K562 (cell line): Measurements from ENCODE around the gene KPNA4. TPM values are rescaled to one million over a fixed set of nuclear protein-coding genes. Genes with fewer than 3 reads are reported as not detected.

Source experiments
- ATAC-seq: fragments of 200-7000 bp; cut with Tn5 transposase; 3 replicates; pipeline ENCODE4 v1.9.1; 2020; ENCODE audit warnings: moderate library complexity
- BruUV-seq: library from RNA; stranded (reverse); fragments of 400-500 nt; replicated peaks from 2 replicates; lab custom pipeline; 2021; lab: Mats Ljungman, UMichigan
- CTCF ChIA-PET: fragments of 300-600 bp; formaldehyde crosslinking; extraction: SDS; loops from one replicate; lab custom pipeline; 2021; ENCODE audit warnings: low intra/inter-chr PET ratio; lab: Yijun Ruan, JAX
- POLR2A ChIA-PET: fragments of 300-600, 350-650 bp; sonication (Branson Sonifier 250); formaldehyde crosslinking; extraction: SDS; loops from one replicate; lab custom pipeline; 2021; ENCODE audit warnings: antibody characterized with exemption, inconsistent platforms; lab: Yijun Ruan, JAX
- DNase-seq, 4 experiments: peaks; one replicate each; pipeline versions ENCODE4 v3.0.0 to v3.0.0-alpha.2; 2011 to 2018; ENCODE audit warnings: low spot score in 3 of 4, mixed read lengths in 3 of 4; ENCODE audit errors: extremely low read depth in 1 of 4
- FAIRE-seq: peaks from 2 replicates; lab custom pipeline; 2011; peaks lifted over from hg19 to GRCh38; lab: Jason Lieb, UNC
- H2AFZ ChIP-seq: 2 replicates; pipeline ENCODE4 v1.6.0; 2011; ENCODE audit warnings: low read depth, low read length, control low read depth, inconsistent platforms
- H3K27ac ChIP-seq: fragments of 200-600 bp; 3 replicates; pipeline ENCODE4 v1.8.0; 2011; ENCODE audit warnings: low read depth, mild to moderate bottlenecking, control low read depth, inconsistent platforms, low read length, moderate library complexity, mixed read lengths; ENCODE audit errors: extremely low read depth
- H3K27me3 ChIP-seq, 2 experiments: fragments of 300-600 bp in 1 of 2; 2 replicates in 1 of 2; 3 replicates in 1 of 2; pipeline versions ENCODE4 v1.6.0 to v1.8.0; 2011; ENCODE audit warnings: inconsistent platforms in 2 of 2, low read length in 2 of 2, mild to moderate bottlenecking in 1 of 2, mixed read lengths in 1 of 2, moderate library complexity in 1 of 2; ENCODE audit not compliant: control insufficient read depth in 2 of 2, insufficient read depth in 2 of 2
- H3K36me3 ChIP-seq: fragments of 300-600 bp; 3 replicates; pipeline ENCODE4 v1.8.0; 2011; ENCODE audit warnings: mild to moderate bottlenecking, low read length, inconsistent platforms; ENCODE audit not compliant: control insufficient read depth, insufficient read depth
- H3K4me1 ChIP-seq, 2 experiments: fragments of 200-600 bp in 1 of 2; replicated peaks in 1 of 2; 2 replicates in 1 of 2; 3 replicates in 1 of 2; pipeline versions ENCODE4 v1.5.1 to v1.8.0; 2011; ENCODE audit warnings: inconsistent platforms in 2 of 2, low read length in 2 of 2, mild to moderate bottlenecking in 1 of 2, mixed read lengths in 1 of 2, moderate library complexity in 1 of 2; ENCODE audit not compliant: control insufficient read depth in 2 of 2, insufficient read depth in 2 of 2
- H3K4me2 ChIP-seq: 2 replicates; pipeline ENCODE4 v1.6.1; 2011; ENCODE audit warnings: low read length, control low read depth, inconsistent platforms, mixed read lengths; ENCODE audit not compliant: insufficient read depth
- H3K4me3 ChIP-seq: fragments of 200-600 bp; sonication (generic), shearing (Covaris generic); 2 replicates; pipeline ENCODE4 v1.5.1; 2016; ENCODE audit warnings: control low read depth, inconsistent platforms
- H3K79me2 ChIP-seq: fragments of 200-600 bp; 3 replicates; pipeline ENCODE4 v1.8.0; 2011; ENCODE audit warnings: low read length, inconsistent platforms; ENCODE audit not compliant: control insufficient read depth, insufficient read depth
- H3K9ac ChIP-seq, 2 experiments: 2 replicates each; pipeline versions ENCODE4 v1.6.0 to v1.6.1; 2011; ENCODE audit warnings: low read depth in 2 of 2, low read length in 2 of 2, control low read depth in 1 of 2, inconsistent platforms in 1 of 2, mild to moderate bottlenecking in 1 of 2, mixed read lengths in 1 of 2; ENCODE audit not compliant: insufficient read depth in 1 of 2
- H3K9me1 ChIP-seq: one replicate; pipeline ENCODE4 v1.6.0; 2011; ENCODE audit warnings: inconsistent platforms, mild to moderate bottlenecking, low read length, moderate library complexity; ENCODE audit not compliant: control insufficient read depth, insufficient read depth
- H3K9me3 ChIP-seq: replicated peaks from 2 replicates; pipeline ENCODE4 v1.5.1; 2011; ENCODE audit warnings: low read depth, low read length, inconsistent platforms; ENCODE audit not compliant: control insufficient read depth, insufficient read depth
- H4K20me1 ChIP-seq: replicated peaks from 2 replicates; pipeline ENCODE4 v1.6.1; 2011; ENCODE audit warnings: low read length, inconsistent platforms, mixed read lengths; ENCODE audit not compliant: control insufficient read depth, insufficient read depth
- BRF2 ChIP-seq: IDR thresholded peaks from 3 replicates; pipeline ENCODE4 v1.6.1; 2011; ENCODE audit warnings: borderline replicate concordance, mild to moderate bottlenecking; ENCODE audit not compliant: insufficient read length, insufficient read depth
- CHAMP1 ChIP-seq: fragments of 450-650 bp; IDR thresholded peaks from 2 replicates; pipeline ENCODE4 v1.6.1; 2016; ENCODE audit warnings: mild to moderate bottlenecking
- GMEB1 ChIP-seq: fragments of 250-450 bp; sonication (Bioruptor Pico); IDR thresholded peaks from 2 replicates; pipeline ENCODE4 v1.4.0; 2020; ENCODE audit warnings: mild to moderate bottlenecking
- GTF2F1 ChIP-seq: IDR thresholded peaks from 2 replicates; pipeline ENCODE4 v1.6.1; 2011; ENCODE audit warnings: low read depth, low read length, improper control_type of control experiment
- MBD1 ChIP-seq: fragments of 250-450 bp; sonication (Bioruptor Pico); IDR thresholded peaks from 2 replicates; pipeline ENCODE4 v1.8.0; 2022; ENCODE audit warnings: inconsistent platforms
- PHTF2 ChIP-seq: fragments of 250-450 bp; sonication (Bioruptor Pico); IDR thresholded peaks from 2 replicates; pipeline ENCODE4 v1.5.0; 2021; ENCODE audit warnings: mild to moderate bottlenecking
- PML ChIP-seq: IDR thresholded peaks from 2 replicates; pipeline ENCODE4 v1.6.1; 2012; ENCODE audit warnings: low read length, inconsistent platforms
- POLR3A ChIP-seq: IDR thresholded peaks from 2 replicates; pipeline ENCODE4 v1.6.1; 2011; ENCODE audit warnings: borderline replicate concordance, mild to moderate bottlenecking, moderate library complexity; ENCODE audit not compliant: insufficient read length, insufficient read depth; ENCODE audit errors: extremely low read depth
- SOX6 ChIP-seq: fragments of 450-650 bp; IDR thresholded peaks from 2 replicates; pipeline ENCODE4 v1.6.1; 2014; ENCODE audit warnings: mild to moderate bottlenecking
- SP1 ChIP-seq: sonication (generic); formaldehyde crosslinking; IDR thresholded peaks from 2 replicates; pipeline ENCODE4 v1.8.1; 2022; ENCODE audit warnings: mild to moderate bottlenecking, missing genetic modification reagents
- TAF15 ChIP-seq: fragments of 200-400 bp; formaldehyde crosslinking; IDR thresholded peaks from 2 replicates; pipeline ENCODE4 v1.6.1; 2017; ENCODE audit warnings: mild to moderate bottlenecking, low read depth, low read length, moderate library complexity
- ZC3H11A ChIP-seq: IDR thresholded peaks from 2 replicates; pipeline ENCODE4 v1.6.1; 2012; ENCODE audit warnings: low read depth, low read length, improper control_type of control experiment
- ZNF717 ChIP-seq: fragments of 250-450 bp; sonication (Bioruptor Pico); IDR thresholded peaks from 2 replicates; pipeline ENCODE4 v1.5.0; 2021
- ZSCAN32 ChIP-seq: fragments of 450-650 bp; formaldehyde crosslinking; IDR thresholded peaks from 2 replicates; pipeline ENCODE4 v1.4.0; 2020; ENCODE audit warnings: mild to moderate bottlenecking, moderate library complexity
- WGBS: fragments of 100-300 bp; shearing (Covaris generic); methylation state at CpG from one replicate; pipeline ENCODE4 v1.1.6; 2016; ENCODE audit warnings: low coverage, mixed read lengths; ENCODE audit not compliant: insufficient coverage; ENCODE audit errors: missing lambda C conversion rate; 5-methylcytosine and 5-hydroxymethylcytosine counted together
- in situ Hi-C: fragments of 300-500 bp; cut with MboI; formaldehyde crosslinking; loops from 4 replicates; pipeline ENCODE4 v1.15.0; 2018; ENCODE audit warnings: inconsistent platforms, mixed read lengths
- intact Hi-C: fragments of 100-400 bp; cut with micrococcal nuclease; formaldehyde crosslinking; loops from 2 replicates; pipeline ENCODE4 v1.14.2; 2022
- polyA plus RNA-seq, 8 experiments: library from polyadenylated mRNA; depleted of rRNA in 4 of 8; stranded (reverse) in 5 of 8; unstranded in 3 of 8; fragments of >200 nt; fragmentation: Nextera tagmentation in 2 of 8; fragmentation: Illumina TruSeq in 1 of 8; extraction: Ambion mirVana in 2 of 8; extraction: Trizol in 1 of 8; gene quantifications; 2 replicates each; pipeline versions ENCODE4 v1.2.1 to v1.2.3, GENCODE V29; 2011 to 2014; ENCODE audit warnings: inconsistent platforms in 1 of 8, missing spikeins in 1 of 8
- total RNA-seq, 7 experiments: library from RNA; depleted of rRNA in 6 of 7; stranded (reverse); fragments of >200 nt in 6 of 7; fragmentation: Illumina TruSeq in 2 of 7; extraction: Trizol in 2 of 7; gene quantifications; 2 replicates each; pipeline versions ENCODE4 v1.2.1 to v1.2.3, GENCODE V29; 2011 to 2021; ENCODE audit warnings: low replicate concordance in 1 of 7

The KPNA4 gene
- total and polyA plus RNA-seq, 9 of the 15 experiments (the other 6 are each of a cell fraction or from before 2014, with no cell fraction given): 13.9 to 66.6 (median 34.5) TPM

- WGBS: under 1% methylated on average over 63 of the region's 71 CpGs
- Histone ChIP-seq H3K4me3 (peak within 1 kb of the TSS; percentile 67), H3K27me3 (no peaks in the 10 kb centered on the region), H4K20me1 (no peaks in the 10 kb centered on the region), H3K9me3 (no peaks in the 10 kb centered on the region), H3K36me3 (peaks cover 18% of the 10 kb centered on the region), H3K9ac (peak within 1 kb of the TSS; percentile 97 to 99), H3K4me2 (peak within 1 kb of the TSS; percentile 94), H3K9me1 (no peaks in the 10 kb centered on the region), H2AFZ (peak within 1 kb of the TSS; percentile 92), H3K79me2 (peaks cover 56% of the 10 kb centered on the region), H3K27ac (peak within 1 kb of the TSS; percentile 98), H3K4me1 (peaks cover 18 to 39% of the 10 kb centered on the region in 2 experiments)
- in situ Hi-C loops: loop anchor here (25.0 kb wide), 1 partner anchor 563 kb away; no protein-coding TSS in a partner anchor
- CTCF ChIA-PET: no interaction called here
- TSS peak; percentile 91 for BruUV-seq
- ATAC-seq (peak; percentile 86), DNase-seq (peak; percentile 97 to 99 (median 98)), FAIRE-seq (peak; percentile 93)
- POLR2A ChIA-PET: interaction anchor here (0.5 to 5.2 kb wide), 24 partner anchors 8 to 974 kb away, joined by 3 to 51 read pairs (median 5); no protein-coding TSS in a partner anchor
- intact Hi-C loops: loop anchor here (1.0 to 5.0 kb wide), 4 partner anchors 37 to 772 kb away; partner anchors contain the start of gene NMD3
- TF ChIP-seq MBD1: no peak
- TF ChIP-seq PML: peak; percentile 79
- TF ChIP-seq ZSCAN32 (CRISPR knock-in tag): no peak
- no peak for TF ChIP-seq POLR3A
- peak; percentile 56; the same call in 1 of the 2 replicates for TF ChIP-seq GTF2F1
- no peak for TF ChIP-seq ZC3H11A
- peak; percentile 27; the same call in 1 of the 2 replicates for TF ChIP-seq SOX6
- no peak for TF ChIP-seq ZNF717 (CRISPR knock-in tag)
- peak; percentile 57; the same call in 1 of the 2 replicates for TF ChIP-seq GMEB1 (CRISPR knock-in tag)
- no peak for TF ChIP-seq TAF15
- TF ChIP-seq SP1 (CRISPR knock-in tag): peak; percentile 93
- TF ChIP-seq BRF2: no peak
- no peak for TF ChIP-seq PHTF2 (CRISPR knock-in tag)
- peak; percentile 91 for TF ChIP-seq CHAMP1
Measured at GRCh38 chr3:160449636-160450598, 115.5 kb downstream of the KPNA4 start, which contains the start of gene TRIM59. Gene TRIM59, minus strand, starts transcription at chr3:160449786. Its CDS starts 10,603 bp downstream, at chr3:160439183.
